ENCODE results near the gene BBS9.

DNA sequence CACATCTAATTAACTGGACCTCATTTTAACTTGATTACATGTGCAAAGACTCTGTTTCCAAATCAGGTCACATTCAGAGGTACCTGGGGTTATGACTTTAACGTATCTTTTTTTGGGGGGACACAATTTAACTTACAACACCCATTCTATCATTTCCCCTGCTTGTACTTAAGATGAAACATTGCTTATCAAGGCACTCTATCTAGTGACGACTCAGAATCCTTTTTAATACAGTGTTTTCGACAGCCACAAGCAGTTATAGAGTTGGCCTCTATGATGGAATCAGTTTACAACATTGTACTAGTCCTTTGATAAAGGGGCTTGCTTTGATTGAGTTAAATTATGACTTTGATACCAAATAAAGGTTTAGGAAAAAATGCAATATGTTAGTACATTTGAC lies 22.7 kb downstream of the BBS9 start:
- no peak for TF ChIP-seq CTCF (conservative IDR thresholded peaks at IDR 0.05; ENCODE audit: low read length)
- TF ChIP-seq EZH2phosphoT487 (IDR thresholded peaks at IDR 0.05; ENCODE audit: borderline replicate concordance) = no peak

Data from Loucy (cell line).